ENCODE measurements around the gene SETD5. TPM values are rescaled to one million over a fixed set of nuclear protein-coding genes. Genes with fewer than 3 reads are reported as not detected.

SETD5 gene
- total RNA-seq, 2 experiments from 2014 or later, result 118 to 128 TPM

GRCh38 chr3:9395570-9396300 lies 1.7 kb upstream of the SETD5 start:
- peak overlapping the region; percentile 92 for H3K4me3 Mint-ChIP-seq
- ChIA-PET CTCF (interaction anchor here (0.6 to 3.0 kb wide), 6 partner anchors 12 to 333 kb away, joined by 3 to 8 read pairs (median 5); partner anchors contain the start of gene THUMPD3), POLR2A (interaction anchor here (0.7 to 7.6 kb wide), 23 partner anchors 9 to 385 kb away, joined by 3 to 83 read pairs (median 5); partner anchors contain the start of gene THUMPD3)
- H3K36me3 Mint-ChIP-seq (ENCODE audit: low read depth), result peaks cover 69% of the 10 kb centered on the region
- no peak for TF ChIP-seq CTCF (IDR thresholded peaks at IDR 0.05)
- DNase-seq (no peak), ATAC-seq (no peak)
- H3K27me3 Mint-ChIP-seq, result no peaks in the 10 kb centered on the region
- intact Hi-C loops (cut with micrococcal nuclease), result no loop called here
- no peaks in the 10 kb centered on the region for H3K9me3 Mint-ChIP-seq
- peak overlapping the region; percentile 97 for H3K27ac Mint-ChIP-seq
- peaks cover 62% of the 10 kb centered on the region for H3K4me1 Mint-ChIP-seq (ENCODE audit: low read depth)

- no peaks in the 10 kb centered on the region for H3K27me3 Mint-ChIP-seq
- ATAC-seq (peak; percentile 38), DNase-seq (peak; percentile 90)
- H3K9me3 Mint-ChIP-seq, result no peaks in the 10 kb centered on the region
- ChIA-PET CTCF (interaction anchor here (1.1 to 3.0 kb wide), 2 partner anchors 24 to 26 kb away, joined by 4 to 8 read pairs; no protein-coding TSS in a partner anchor), POLR2A (interaction anchor here (0.6 to 7.6 kb wide), 21 partner anchors 10 to 430 kb away, joined by 3 to 83 read pairs (median 5); partner anchors contain the start of gene THUMPD3)
- peak overlapping the region; percentile 92 for H3K4me3 Mint-ChIP-seq
- TF ChIP-seq CTCF (IDR thresholded peaks at IDR 0.05), result no peak
- peaks cover 67% of the 10 kb centered on the region for H3K36me3 Mint-ChIP-seq (ENCODE audit: low read depth)
- peak overlapping the region; percentile 97 for H3K27ac Mint-ChIP-seq
- H3K4me1 Mint-ChIP-seq (ENCODE audit: low read depth), result peaks cover 62% of the 10 kb centered on the region
- intact Hi-C loops (cut with micrococcal nuclease), result no loop called here
Observed at GRCh38 chr3:9396301-9396631, 1.1 kb upstream of the SETD5 start.

GRCh38 chr3:9396632-9397331 lies 633 bp upstream of the SETD5 start:
- H3K27ac Mint-ChIP-seq, result peak overlapping the region; percentile 99
- intact Hi-C loops (cut with micrococcal nuclease), result no loop called here
- no peak for TF ChIP-seq CTCF (IDR thresholded peaks at IDR 0.05)
- peak overlapping the region; percentile 92 for H3K4me3 Mint-ChIP-seq
- H3K27me3 Mint-ChIP-seq, result no peaks in the 10 kb centered on the region
- H3K4me1 Mint-ChIP-seq (ENCODE audit: low read depth), result peaks cover 61% of the 10 kb centered on the region
- ChIA-PET POLR2A (interaction anchor here (0.6 to 7.6 kb wide), 17 partner anchors 11 to 430 kb away, joined by 3 to 83 read pairs (median 5); partner anchors contain the start of genes BRPF1 and THUMPD3), CTCF (interaction anchor here (1.1 to 3.0 kb wide), 2 partner anchors 23 to 26 kb away, joined by 4 to 8 read pairs; no protein-coding TSS in a partner anchor)
- no peaks in the 10 kb centered on the region for H3K9me3 Mint-ChIP-seq
- peaks cover 62% of the 10 kb centered on the region for H3K36me3 Mint-ChIP-seq (ENCODE audit: low read depth)
- DNase-seq (peak; percentile 99), ATAC-seq (peak; percentile 75)

- TF ChIP-seq CTCF (IDR thresholded peaks at IDR 0.05), result no peak
- ChIA-PET POLR2A (interaction anchor here (0.7 to 7.6 kb wide), 7 partner anchors 10 to 333 kb away, joined by 3 to 83 read pairs (median 6); partner anchors contain the start of genes BRPF1 and THUMPD3), CTCF (interaction anchor here (3.0 kb wide), 1 partner anchor 22 kb away, joined by 8 read pairs; no protein-coding TSS in a partner anchor)
- peak overlapping the region; percentile 99 for H3K27ac Mint-ChIP-seq
- no peaks in the 10 kb centered on the region for H3K9me3 Mint-ChIP-seq
- no peaks in the 10 kb centered on the region for H3K27me3 Mint-ChIP-seq
- DNase-seq, result peak; percentile 54
- peak overlapping the region; percentile 92 for H3K4me3 Mint-ChIP-seq
- peaks cover 59% of the 10 kb centered on the region for H3K4me1 Mint-ChIP-seq (ENCODE audit: low read depth)
- peaks cover 52% of the 10 kb centered on the region for H3K36me3 Mint-ChIP-seq (ENCODE audit: low read depth)
- no peak for ATAC-seq
- intact Hi-C loops (cut with micrococcal nuclease), result no loop called here
Observed at GRCh38 chr3:9397906-9398699, 688 bp downstream of the SETD5 start.
